ENCODE data around the gene PHYKPL.
"Not testable (repeated sequence)": the region's sequence is repeated elsewhere in the genome, so short reads cannot be mapped to it uniquely, and the experiment has no call there.

The PHYKPL gene

DNA sequence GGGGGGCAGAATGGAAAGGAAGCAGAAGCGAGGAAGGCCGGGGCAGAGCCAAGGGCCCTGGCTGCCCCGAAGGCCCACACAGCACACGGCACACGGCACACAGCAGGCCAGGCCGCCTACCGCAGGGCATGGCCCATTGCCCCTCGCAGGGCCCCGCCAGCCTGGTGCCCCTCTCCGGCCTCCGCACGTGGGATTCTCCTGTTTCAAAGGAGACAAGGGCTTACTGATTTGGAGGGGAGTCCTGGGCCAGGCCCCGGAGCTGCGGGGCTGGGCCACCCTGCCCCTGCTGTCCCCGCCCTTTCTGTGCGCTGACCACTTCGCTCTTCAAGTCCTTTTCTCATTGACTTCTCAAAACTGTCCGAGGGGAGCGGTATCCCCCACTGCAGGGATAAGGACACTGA lies 7.7 kb upstream of the PHYKPL start:
- DNase-seq (ENCODE audit: low read depth, low spot score), result no peak

DNA sequence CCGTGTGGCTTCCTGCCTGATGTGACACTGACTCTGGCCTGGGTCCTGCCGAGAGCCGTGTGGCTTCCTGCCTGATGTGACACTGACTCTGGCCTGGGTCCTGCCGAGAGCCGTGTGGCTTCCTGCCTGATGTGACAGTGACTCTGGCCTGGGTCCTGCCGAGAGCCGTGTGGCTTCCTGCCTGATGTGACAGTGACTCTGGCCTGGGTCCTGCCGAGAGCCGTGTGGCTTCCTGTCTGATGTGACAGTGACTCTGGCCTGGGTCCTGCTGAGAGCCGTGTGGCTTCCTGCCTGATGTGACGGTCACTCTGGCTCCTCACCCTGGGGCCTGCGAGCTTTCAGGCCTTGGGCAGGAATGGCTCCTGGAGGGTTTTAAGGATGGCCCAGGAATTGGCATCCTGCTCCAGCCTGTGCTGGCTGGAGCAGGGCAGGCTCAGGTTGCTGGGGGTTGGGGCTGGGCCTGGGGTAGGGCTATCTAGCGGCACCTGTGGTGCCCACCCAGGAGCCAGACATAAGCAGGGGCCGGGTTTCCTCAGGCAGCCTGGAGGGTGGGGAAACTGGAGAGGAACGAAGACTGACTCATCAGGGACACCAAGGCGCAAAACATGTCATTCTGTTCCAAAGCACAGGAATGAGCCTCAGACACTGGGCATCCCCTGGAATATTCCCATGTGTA lies 7.2 kb upstream of the PHYKPL start:
- not testable (repeated sequence) for DNase-seq (ENCODE audit: low read depth, low spot score)

DNA sequence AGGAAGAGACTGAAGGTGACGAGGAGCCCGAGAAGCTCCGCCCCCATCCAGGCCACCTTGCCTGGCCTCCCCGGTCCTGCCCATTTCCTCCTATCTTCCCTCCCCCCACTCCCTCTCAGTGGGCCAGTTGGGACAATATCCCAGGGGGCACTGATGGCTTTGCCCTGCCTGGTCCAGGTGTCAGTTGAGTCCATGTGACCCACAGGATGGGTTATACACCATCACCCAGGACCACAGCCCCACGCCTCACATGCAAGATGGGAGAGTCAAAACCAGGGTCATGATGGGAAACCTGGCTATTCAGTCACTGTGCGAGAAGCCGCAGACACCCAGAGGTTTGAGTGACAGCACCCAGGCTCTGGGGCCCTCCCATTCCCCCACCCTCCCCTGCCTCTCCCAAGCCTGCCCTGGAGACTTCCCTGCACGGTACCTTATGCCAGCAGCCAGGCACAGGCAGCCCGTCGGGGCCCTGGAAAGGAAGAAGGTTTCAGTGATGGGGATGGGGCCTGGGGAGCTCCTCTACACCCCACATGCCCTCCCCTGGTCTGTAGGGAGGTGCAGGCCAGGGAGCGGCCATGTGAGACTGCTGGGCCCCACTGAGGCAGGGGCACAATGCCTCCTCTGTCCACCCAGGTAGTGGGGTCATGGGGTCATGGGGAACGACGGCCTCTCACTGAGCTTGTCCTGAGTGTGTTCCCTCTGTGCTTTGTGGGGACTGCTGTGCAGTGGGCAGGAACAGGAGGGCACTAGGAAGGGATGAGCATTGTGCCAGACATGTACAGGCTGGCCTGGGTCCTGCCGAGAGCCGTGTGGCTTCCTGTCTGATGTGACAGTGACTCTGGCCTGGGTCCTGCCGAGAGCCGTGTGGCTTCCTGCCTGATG lies 6.3 kb upstream of the PHYKPL start:
- DNase-seq (ENCODE audit: low read depth, low spot score), result no peak

GRCh38 chr5:178238313-178238635 lies 5.7 kb upstream of the PHYKPL start:
- DNase-seq (ENCODE audit: low read depth, low spot score), result no peak

- DNase-seq (ENCODE audit: low read depth, low spot score), result no peak
Observed at GRCh38 chr5:178237431-178238312, 5.1 kb upstream of the PHYKPL start.

DNA sequence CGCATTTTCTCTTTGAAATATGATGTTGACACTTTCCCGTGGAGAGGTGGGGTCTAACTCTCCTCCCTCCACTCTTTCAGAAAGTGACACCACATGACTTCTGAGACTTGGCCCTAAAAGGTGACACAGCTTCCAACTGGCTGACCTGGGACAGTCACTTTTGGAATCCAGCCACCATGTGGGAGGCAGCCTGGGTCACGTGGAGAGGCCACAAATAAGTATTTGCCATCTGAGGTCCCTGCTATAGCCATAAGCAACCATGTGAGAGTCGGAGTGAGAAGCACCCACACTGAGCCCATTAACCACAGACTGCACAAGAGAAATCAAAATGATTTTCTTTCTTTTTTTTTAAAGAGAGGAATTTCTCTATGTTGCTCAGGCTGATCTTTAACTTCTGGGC lies 4.1 kb upstream of the PHYKPL start:
- DNase-seq (ENCODE audit: low read depth, low spot score), result no peak

- DNase-seq (ENCODE audit: low read depth, low spot score), result no peak
Observed at GRCh38 chr5:178236126-178236525, 3.5 kb upstream of the PHYKPL start.

DNA sequence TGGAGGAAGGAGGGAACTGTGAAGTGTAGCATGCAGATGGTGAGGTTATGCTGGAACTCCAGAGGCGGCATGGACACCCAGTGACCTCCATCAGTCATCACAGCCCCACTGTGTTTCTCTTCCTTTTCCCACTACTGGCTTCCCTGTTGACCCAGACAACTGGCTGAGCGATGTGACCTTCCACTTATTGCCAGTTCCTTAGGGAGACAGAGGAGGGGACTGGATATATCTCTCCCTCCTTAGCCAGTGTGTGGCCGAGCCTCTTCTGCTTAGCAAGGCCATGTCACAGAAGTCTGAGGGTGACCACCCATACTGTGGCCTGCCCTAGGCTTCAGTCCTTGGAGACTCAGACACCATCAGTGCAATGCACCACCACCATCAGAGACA lies 3.0 kb upstream of the PHYKPL start:
- no peak for DNase-seq (ENCODE audit: low read depth, low spot score)

DNA sequence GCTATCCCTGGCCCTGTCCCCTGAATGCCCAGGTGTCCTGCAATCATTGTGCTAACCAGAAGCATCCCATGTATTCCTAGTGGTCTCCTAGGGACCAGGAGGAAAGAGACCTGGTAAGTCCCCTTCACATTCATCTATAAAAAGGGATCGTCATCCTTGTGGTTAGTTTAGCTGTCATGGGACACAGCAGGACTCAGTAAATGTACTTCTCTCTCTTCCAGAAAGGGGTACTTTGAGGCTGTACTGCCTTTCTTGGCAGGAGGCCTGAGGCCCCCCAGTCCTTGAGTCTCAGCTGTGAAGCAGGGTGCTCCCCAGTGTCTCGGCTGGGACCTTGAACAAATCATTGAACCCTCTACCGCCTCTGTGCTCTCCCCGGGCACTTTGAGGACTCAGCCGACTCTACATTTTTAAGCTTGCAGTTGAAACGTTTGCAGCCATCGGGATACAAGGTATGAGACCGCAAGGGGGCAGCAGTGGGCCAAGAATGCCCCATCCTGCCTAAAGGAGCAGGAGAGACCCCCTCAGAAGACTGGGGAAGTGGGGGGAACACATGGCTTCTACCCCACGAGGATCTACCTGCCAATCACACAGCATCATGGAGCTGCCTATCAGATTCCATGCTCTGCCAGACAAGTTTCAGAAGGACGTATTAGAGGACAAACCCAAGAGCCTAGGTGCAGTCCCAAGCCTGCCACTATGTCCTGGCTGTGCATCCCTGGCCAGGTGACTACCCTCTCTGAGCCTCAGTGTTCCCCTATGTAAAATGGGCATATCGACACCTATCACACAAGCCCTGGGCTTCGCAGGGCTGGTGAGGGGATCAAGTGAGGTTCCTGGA lies 2.4 kb upstream of the PHYKPL start:
- DNase-seq (ENCODE audit: low read depth, low spot score), result peak; percentile 44

DNA sequence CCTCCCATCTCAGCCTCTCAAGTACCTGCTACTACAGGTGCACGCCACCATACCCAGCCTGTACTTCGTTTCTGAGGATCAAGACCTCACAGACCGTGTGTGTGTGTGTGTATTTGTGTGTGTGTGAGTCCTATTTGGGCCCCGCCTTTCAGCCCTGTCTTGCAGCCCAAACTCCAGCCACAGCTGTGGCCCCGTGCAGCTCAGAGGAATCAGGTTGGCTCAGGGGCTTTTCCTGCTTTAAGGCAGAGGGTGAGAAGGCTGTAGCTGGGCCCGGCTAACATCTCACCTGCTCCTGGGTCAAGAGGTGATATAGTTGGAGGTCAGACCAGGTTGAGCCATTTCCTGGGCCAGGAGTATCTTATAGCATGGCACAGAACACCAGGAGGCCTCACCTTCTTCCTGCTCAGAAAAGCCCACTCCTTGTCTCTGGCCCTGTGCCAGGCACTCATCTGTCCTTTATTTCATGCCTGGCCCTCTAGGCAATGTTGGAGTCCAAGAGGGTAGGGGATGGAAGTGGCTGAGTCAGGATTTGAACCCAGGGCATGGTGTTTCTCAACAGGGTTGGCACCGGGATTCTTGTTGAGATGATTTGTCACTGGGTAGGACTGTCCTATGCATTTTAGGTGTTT lies 1.6 kb upstream of the PHYKPL start:
- DNase-seq (ENCODE audit: low read depth, low spot score), result no peak

- DNase-seq (ENCODE audit: low read depth, low spot score), result no peak
Observed at GRCh38 chr5:178232920-178233429, 373 bp upstream of the PHYKPL start.

- DNase-seq (ENCODE audit: low read depth, low spot score), result no peak
Observed at GRCh38 chr5:178231539-178232123, 971 bp downstream of the PHYKPL start.

DNA sequence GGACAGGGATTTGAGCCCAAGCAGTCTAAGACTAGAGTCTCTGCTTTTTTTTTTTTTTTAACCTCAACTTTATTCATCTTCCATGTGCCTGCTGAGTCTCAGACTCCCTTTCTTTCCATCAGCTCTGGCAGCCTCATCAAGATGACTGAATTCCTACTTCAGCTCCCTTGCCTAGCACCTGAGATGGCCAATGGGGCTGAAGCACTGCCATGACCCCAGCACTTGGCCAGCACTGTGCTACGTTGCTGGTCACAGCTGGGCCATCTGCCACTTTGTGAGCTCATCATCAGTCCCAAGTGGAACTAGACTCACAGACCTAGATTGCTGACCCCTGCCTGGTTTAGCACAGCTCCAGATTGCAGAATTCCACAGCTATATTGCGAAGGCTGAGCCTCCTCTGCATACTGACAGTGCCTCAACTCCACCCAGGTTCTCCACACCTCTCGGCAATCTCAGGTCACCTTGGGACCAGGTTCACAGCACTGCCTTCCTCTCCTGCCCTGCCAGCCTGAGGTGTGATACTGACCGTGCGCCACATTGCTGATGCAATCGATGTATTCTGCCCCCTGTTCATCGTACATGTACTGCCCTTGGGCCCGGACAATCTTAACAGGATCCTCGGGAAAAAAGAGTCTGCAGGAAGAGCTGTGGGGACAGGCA lies 1.6 kb downstream of the PHYKPL start:
- no peak for DNase-seq (ENCODE audit: low read depth, low spot score)

DNA sequence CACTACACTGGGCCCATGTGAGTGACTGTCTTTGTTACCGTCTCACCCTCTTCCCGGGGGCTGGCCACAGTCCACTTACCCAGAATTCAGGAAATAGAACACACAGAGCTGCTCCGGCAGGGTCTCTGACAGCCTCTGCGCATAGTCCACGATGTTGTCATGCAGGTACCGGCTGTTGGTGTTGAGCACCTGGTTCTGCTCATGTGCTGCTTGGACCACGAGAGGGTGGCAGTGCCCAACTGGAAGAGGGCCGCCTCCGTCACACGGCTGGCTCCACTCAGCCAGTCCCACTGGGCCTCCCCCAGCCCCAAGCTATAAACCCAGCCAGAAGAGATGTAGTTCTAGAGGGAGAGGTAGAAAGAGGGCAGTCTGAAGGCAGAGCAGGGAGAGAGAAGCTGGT lies 2.7 kb downstream of the PHYKPL start:
- DNase-seq (ENCODE audit: low read depth, low spot score), result no peak

DNA sequence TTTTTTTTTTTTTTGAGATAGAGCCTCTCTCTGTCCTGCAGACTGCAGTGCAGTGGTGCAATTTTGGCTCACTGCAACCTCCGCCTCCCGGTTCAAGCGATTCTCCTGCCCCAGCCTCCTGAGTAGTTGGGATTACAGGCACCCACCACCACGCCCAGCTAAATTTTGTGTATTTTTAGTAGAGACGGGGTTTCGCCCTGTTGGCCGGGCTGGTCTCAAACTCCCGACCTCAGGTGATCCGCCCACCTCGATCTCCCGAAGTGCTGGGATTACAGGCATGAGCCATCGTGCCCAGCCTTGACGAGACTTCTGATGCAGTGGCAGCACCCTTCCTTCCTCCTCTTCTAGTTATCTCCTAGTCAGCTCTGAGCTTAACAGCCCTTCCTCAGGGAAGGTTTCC lies 3.5 kb downstream of the PHYKPL start:
- DNase-seq (ENCODE audit: low read depth, low spot score), result not testable (repeated sequence)

DNA sequence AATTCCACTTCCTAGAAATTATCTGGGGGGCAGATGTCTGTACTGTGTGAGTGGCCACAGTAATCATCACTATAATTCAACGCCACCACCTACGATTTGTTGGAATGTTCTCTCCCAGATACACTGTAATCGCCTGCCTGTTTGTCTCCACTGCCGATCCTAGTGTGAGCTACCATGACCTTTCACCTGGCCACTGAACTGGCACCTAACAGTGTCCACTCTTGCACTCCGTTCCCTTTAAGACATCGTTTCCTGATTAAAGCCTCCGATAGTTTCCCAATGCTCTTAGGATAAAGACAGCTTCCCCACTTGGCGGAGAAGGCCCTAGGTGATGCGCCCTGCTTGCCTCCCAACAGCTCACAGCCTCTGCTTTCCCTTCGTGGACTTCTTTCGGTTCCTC lies 4.0 kb downstream of the PHYKPL start:
- no peak for DNase-seq (ENCODE audit: low read depth, low spot score)

GRCh38 chr5:178227929-178228328 lies 4.7 kb downstream of the PHYKPL start:
- DNase-seq (ENCODE audit: low read depth, low spot score), result no peak

- DNase-seq (ENCODE audit: low read depth, low spot score), result no peak
Observed at GRCh38 chr5:178227138-178227659, 5.4 kb downstream of the PHYKPL start.

GRCh38 chr5:178225174-178225573 lies 7.4 kb downstream of the PHYKPL start:
- DNase-seq (ENCODE audit: low read depth, low spot score), result no peak

- no peak for DNase-seq (ENCODE audit: low read depth, low spot score)
Observed at GRCh38 chr5:178224403-178224802, 8.2 kb downstream of the PHYKPL start.

All from activated CD4-positive, CD25-positive, alpha-beta regulatory T cell treated with anti-CD3 and anti-CD28 coated beads, Interleukin-2, amount 50 U/mL, for 16 hours (primary cell).